Activated CD4-positive, alpha-beta T cell treated with anti-CD3 and anti-CD28 coated beads, Interleukin-2, amount 10 ng/mL, durations not matched to agents 24 days and 14 days (primary cell): ENCODE data around the gene FADD. TPM values are rescaled to one million over a fixed set of nuclear protein-coding genes. Genes with fewer than 3 reads are reported as not detected.

Source experiments
- DNase-seq: peaks from one replicate; pipeline ENCODE4 v3.0.0; 2022
- H3K27ac Mint-ChIP-seq: one replicate; pipeline ENCODE4 v1.8.0; 2022; ENCODE audit warnings: mild to moderate bottlenecking, mixed read lengths
- H3K27me3 Mint-ChIP-seq: one replicate; pipeline ENCODE4 v1.8.0; 2022; ENCODE audit warnings: mixed read lengths
- H3K36me3 Mint-ChIP-seq: one replicate; pipeline ENCODE4 v1.8.0; 2022; ENCODE audit warnings: low read depth, mild to moderate bottlenecking, mixed read lengths
- H3K4me1 Mint-ChIP-seq: one replicate; pipeline ENCODE4 v1.8.0; 2021; ENCODE audit warnings: mixed read lengths
- H3K4me3 Mint-ChIP-seq: one replicate; pipeline ENCODE4 v1.8.0; 2022; ENCODE audit warnings: mild to moderate bottlenecking, moderate library complexity, mixed read lengths
- H3K9me3 Mint-ChIP-seq: one replicate; pipeline ENCODE4 v1.8.0; 2021; ENCODE audit warnings: mixed read lengths
- intact Hi-C: fragments of 100-400 bp; cut with micrococcal nuclease; formaldehyde crosslinking; loops from one replicate; pipeline ENCODE4 v1.15.1; 2023
- total RNA-seq: library from RNA; stranded (reverse); gene quantifications from 2 replicates; pipeline ENCODE4 v1.2.3, GENCODE V29; 2022

Gene FADD
- total RNA-seq = 42.9 and 44.4 TPM in 2 replicates

- intact Hi-C loops = loop anchor here (1.0 to 10.0 kb wide), 5 partner anchors 67 to 1361 kb away; partner anchors contain the start of genes CPT1A, CTTN, NADSYN1 and PPFIA1
- DNase-seq = peak; percentile 97
- Mint-ChIP-seq H3K27ac (peak within 1 kb of the TSS; percentile 96), H3K4me3 (peak within 1 kb of the TSS; percentile 93), H3K4me1 (peaks cover 27% of the 10 kb centered on the region), H3K36me3 (peaks cover 39% of the 10 kb centered on the region), H3K9me3 (no peaks in the 10 kb centered on the region), H3K27me3 (peaks cover 2% of the 10 kb centered on the region)
These were observed at the start of gene FADD for GRCh38 chr11:70202920-70203750. TSS of gene FADD (plus strand) at chr11:70203296. CDS start at chr11:70203460, 164 bp downstream.

- Mint-ChIP-seq H3K36me3 (no peaks in the 10 kb centered on the region), H3K27ac (no peak overlapping the region)
- intact Hi-C loops = no loop called here
These were observed 47.7 kb upstream of the FADD start for GRCh38 chr11:70155386-70155785.

GRCh38 chr11:70156291-70157037 is 46.6 kb upstream of the FADD start:
- no peak overlapping the region for H3K27ac Mint-ChIP-seq
- no peaks in the 10 kb centered on the region for H3K4me1 Mint-ChIP-seq
- no peak for DNase-seq
- intact Hi-C loops = no loop called here
- H3K36me3 Mint-ChIP-seq = no peaks in the 10 kb centered on the region
- H3K4me3 Mint-ChIP-seq = no peak overlapping the region
- no peaks in the 10 kb centered on the region for H3K9me3 Mint-ChIP-seq
- no peaks in the 10 kb centered on the region for H3K27me3 Mint-ChIP-seq

More at GRCh38 chr11:70155386-70155785, 47.7 kb upstream of the FADD start:
- Mint-ChIP-seq H3K4me3 (no peak overlapping the region), H3K9me3 (no peaks in the 10 kb centered on the region), H3K27me3 (no peaks in the 10 kb centered on the region), H3K4me1 (no peaks in the 10 kb centered on the region)
- no peak for DNase-seq

- Mint-ChIP-seq H3K27ac (no peak overlapping the region), H3K27me3 (no peaks in the 10 kb centered on the region), H3K36me3 (no peaks in the 10 kb centered on the region), H3K9me3 (no peaks in the 10 kb centered on the region), H3K4me3 (no peak overlapping the region), H3K4me1 (no peaks in the 10 kb centered on the region)
- no peak for DNase-seq
- intact Hi-C loops = no loop called here
These were observed 44.9 kb upstream of the FADD start for GRCh38 chr11:70158201-70158600.

GRCh38 chr11:70158757-70159389 is 44.2 kb upstream of the FADD start:
- Mint-ChIP-seq H3K27me3 (no peaks in the 10 kb centered on the region), H3K9me3 (no peaks in the 10 kb centered on the region), H3K4me3 (no peak overlapping the region), H3K4me1 (no peaks in the 10 kb centered on the region), H3K27ac (no peak overlapping the region), H3K36me3 (no peaks in the 10 kb centered on the region)
- intact Hi-C loops = no loop called here
- DNase-seq = no peak

- no peak overlapping the region for H3K4me3 Mint-ChIP-seq
- no peak overlapping the region for H3K27ac Mint-ChIP-seq
- intact Hi-C loops = no loop called here
- no peaks in the 10 kb centered on the region for H3K36me3 Mint-ChIP-seq
- H3K27me3 Mint-ChIP-seq = no peaks in the 10 kb centered on the region
- DNase-seq = no peak
- no peaks in the 10 kb centered on the region for H3K9me3 Mint-ChIP-seq
- no peaks in the 10 kb centered on the region for H3K4me1 Mint-ChIP-seq
These were observed 43.2 kb upstream of the FADD start for GRCh38 chr11:70159627-70160570.

- Mint-ChIP-seq H3K4me1 (no peaks in the 10 kb centered on the region), H3K4me3 (no peak overlapping the region), H3K36me3 (no peaks in the 10 kb centered on the region), H3K27me3 (no peaks in the 10 kb centered on the region), H3K9me3 (no peaks in the 10 kb centered on the region), H3K27ac (no peak overlapping the region)
- DNase-seq = no peak
- intact Hi-C loops = no loop called here
These were observed 42.0 kb upstream of the FADD start for GRCh38 chr11:70161043-70161625.

GRCh38 chr11:70164705-70165104 is 38.4 kb upstream of the FADD start:
- Mint-ChIP-seq H3K36me3 (no peaks in the 10 kb centered on the region), H3K27me3 (no peaks in the 10 kb centered on the region), H3K4me3 (no peak overlapping the region), H3K4me1 (no peaks in the 10 kb centered on the region), H3K27ac (no peak overlapping the region), H3K9me3 (no peaks in the 10 kb centered on the region)
- intact Hi-C loops = no loop called here
- DNase-seq = no peak

GRCh38 chr11:70167120-70167519 is 36.0 kb upstream of the FADD start:
- Mint-ChIP-seq H3K27me3 (no peaks in the 10 kb centered on the region), H3K4me3 (no peak overlapping the region), H3K36me3 (no peaks in the 10 kb centered on the region), H3K4me1 (no peaks in the 10 kb centered on the region), H3K27ac (no peak overlapping the region), H3K9me3 (no peaks in the 10 kb centered on the region)
- DNase-seq = no peak
- intact Hi-C loops = no loop called here

- DNase-seq = no peak
- Mint-ChIP-seq H3K4me1 (no peaks in the 10 kb centered on the region), H3K27ac (no peak overlapping the region), H3K27me3 (no peaks in the 10 kb centered on the region), H3K36me3 (no peaks in the 10 kb centered on the region), H3K9me3 (no peaks in the 10 kb centered on the region), H3K4me3 (no peak overlapping the region)
- intact Hi-C loops = no loop called here
These were observed 35.2 kb upstream of the FADD start for GRCh38 chr11:70167723-70168404.

- H3K27me3 Mint-ChIP-seq = no peaks in the 10 kb centered on the region
- H3K9me3 Mint-ChIP-seq = no peaks in the 10 kb centered on the region
- DNase-seq = no peak
- no peak overlapping the region for H3K4me3 Mint-ChIP-seq
- no peaks in the 10 kb centered on the region for H3K4me1 Mint-ChIP-seq
- H3K27ac Mint-ChIP-seq = no peak overlapping the region
- no peaks in the 10 kb centered on the region for H3K36me3 Mint-ChIP-seq
- intact Hi-C loops = no loop called here
These were observed 34.7 kb upstream of the FADD start for GRCh38 chr11:70168405-70168754.

- Mint-ChIP-seq H3K4me3 (no peak overlapping the region), H3K9me3 (no peaks in the 10 kb centered on the region), H3K4me1 (no peaks in the 10 kb centered on the region), H3K36me3 (no peaks in the 10 kb centered on the region), H3K27me3 (no peaks in the 10 kb centered on the region), H3K27ac (no peak overlapping the region)
- intact Hi-C loops = no loop called here
- DNase-seq = no peak
These were observed 34.0 kb upstream of the FADD start for GRCh38 chr11:70169127-70169526.
